ENCODE measurements around the gene MATK.

The MATK gene

GRCh38 chr19:3738477-3739220 lies 47.5 kb downstream of the MATK start:
- H3K9me3 ChIP-seq (ENCODE audit: control insufficient read depth in 5 of 5, low read length in 5 of 5): peaks cover 0 to 3% (median 0%) of the 10 kb centered on the region in 5 donors
- no peaks in the 10 kb centered on the region for H3K36me3 ChIP-seq (ENCODE audit: control insufficient read depth in 5 of 5, insufficient read depth in 5 of 5, low read length in 5 of 5)
- H3K27me3 ChIP-seq (ENCODE audit: control insufficient read depth in 5 of 5, insufficient read depth in 4 of 5, low read length in 5 of 5): peaks cover 0 to 24% (median 9%) of the 10 kb centered on the region in 5 donors
- no peaks in the 10 kb centered on the region for H3K4me1 ChIP-seq (ENCODE audit: control insufficient read depth in 5 of 5, insufficient read depth in 5 of 5, low read length in 5 of 5)
- no peak overlapping the region for H3K27ac ChIP-seq (ENCODE audit: low read depth, low read length)
- no peak overlapping the region for H3K4me3 ChIP-seq (ENCODE audit: low read depth in 1 of 5, low read length in 5 of 5)
- H3K9ac ChIP-seq (ENCODE audit: low read length in 5 of 5): no peak overlapping the region

DNA sequence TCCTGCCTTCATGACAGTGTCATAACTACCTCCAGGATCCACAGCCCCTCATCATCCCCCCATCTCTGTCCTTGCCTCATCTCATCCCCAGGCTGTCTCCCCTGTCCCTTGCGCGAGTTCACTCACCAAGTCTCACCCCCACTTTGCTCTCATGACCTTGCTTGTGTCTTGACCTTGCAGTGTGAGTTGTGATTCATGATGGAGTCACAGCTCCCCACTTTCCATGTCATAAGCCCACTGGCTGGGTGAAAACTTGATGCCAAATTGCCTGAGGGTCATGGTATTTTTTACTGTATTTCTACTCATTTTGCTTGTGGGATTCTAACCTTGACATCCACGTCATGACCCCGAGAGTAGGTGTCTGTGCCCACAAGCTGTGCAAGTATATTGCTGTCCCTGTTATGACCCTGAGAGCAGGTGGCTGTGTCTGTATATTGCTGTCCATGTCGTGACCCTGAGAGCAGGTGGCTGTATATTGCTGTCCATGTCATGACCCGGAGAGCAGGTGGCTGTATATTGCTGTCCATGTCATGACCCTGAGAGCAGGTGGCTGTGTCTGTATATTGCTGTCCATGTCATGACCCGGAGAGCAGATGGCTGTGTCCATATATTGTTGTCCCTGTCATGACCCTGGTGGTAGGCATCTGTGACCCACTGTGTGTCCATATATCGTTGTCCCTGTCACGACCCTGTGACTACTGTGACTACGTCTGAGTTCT lies 48.5 kb downstream of the MATK start:
- Histone ChIP-seq H3K4me1 (ENCODE audit: control insufficient read depth in 5 of 5, insufficient read depth in 5 of 5, low read length in 5 of 5) (no peaks in the 10 kb centered on the region), H3K27ac (ENCODE audit: low read depth, low read length) (no peak overlapping the region), H3K9ac (ENCODE audit: low read length in 5 of 5) (no peak overlapping the region), H3K36me3 (ENCODE audit: control insufficient read depth in 5 of 5, insufficient read depth in 5 of 5, low read length in 5 of 5) (no peaks in the 10 kb centered on the region), H3K27me3 (ENCODE audit: control insufficient read depth in 5 of 5, insufficient read depth in 4 of 5, low read length in 5 of 5) (peaks cover 0 to 24% (median 9%) of the 10 kb centered on the region in 5 donors), H3K4me3 (ENCODE audit: low read depth in 1 of 5, low read length in 5 of 5) (no peak overlapping the region), H3K9me3 (ENCODE audit: control insufficient read depth in 5 of 5, low read length in 5 of 5) (no peaks in the 10 kb centered on the region)

DNA sequence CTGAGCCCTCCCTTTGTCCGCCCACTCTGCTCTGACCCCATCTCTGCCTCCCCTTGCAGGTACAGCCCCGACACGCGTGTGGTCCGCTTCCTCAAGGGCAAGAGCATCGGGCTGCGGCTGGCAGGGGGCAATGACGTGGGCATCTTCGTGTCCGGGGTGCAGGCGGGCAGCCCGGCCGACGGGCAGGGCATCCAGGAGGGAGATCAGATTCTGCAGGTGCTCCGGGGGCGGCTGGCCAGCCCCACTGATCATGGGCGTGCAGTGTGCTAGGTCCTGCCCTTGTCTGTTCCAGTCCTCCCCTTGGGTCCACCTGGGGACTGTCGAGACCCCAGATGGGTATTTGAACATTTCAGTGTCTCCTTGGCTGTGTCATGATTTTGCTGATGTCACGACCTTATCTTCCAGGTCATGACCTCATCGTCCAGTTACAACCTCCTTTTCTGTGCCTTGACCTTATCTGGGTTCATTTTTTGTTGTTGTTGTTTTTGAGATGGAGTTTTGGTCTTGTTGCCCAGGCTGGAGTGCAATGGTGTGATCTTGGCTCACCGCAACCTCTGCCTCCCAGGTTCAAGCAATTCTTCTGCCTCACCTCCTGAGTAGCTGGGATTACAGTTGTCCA lies 50.0 kb downstream of the MATK start:
- Histone ChIP-seq H3K27me3 (ENCODE audit: control insufficient read depth in 5 of 5, insufficient read depth in 4 of 5, low read length in 5 of 5) (peaks cover 0 to 24% (median 9%) of the 10 kb centered on the region in 5 donors), H3K4me1 (ENCODE audit: control insufficient read depth in 5 of 5, insufficient read depth in 5 of 5, low read length in 5 of 5) (no peaks in the 10 kb centered on the region), H3K9me3 (ENCODE audit: control insufficient read depth in 5 of 5, low read length in 5 of 5) (no peaks in the 10 kb centered on the region), H3K4me3 (ENCODE audit: low read depth in 1 of 5, low read length in 5 of 5) (no peak overlapping the region), H3K36me3 (ENCODE audit: control insufficient read depth in 5 of 5, insufficient read depth in 5 of 5, low read length in 5 of 5) (no peaks in the 10 kb centered on the region), H3K9ac (ENCODE audit: low read length in 5 of 5) (no peak overlapping the region), H3K27ac (ENCODE audit: low read depth, low read length) (no peak overlapping the region)

GRCh38 chr19:3734310-3734600 lies 51.9 kb downstream of the MATK start:
- H3K4me1 ChIP-seq (ENCODE audit: control insufficient read depth in 5 of 5, insufficient read depth in 5 of 5, low read length in 5 of 5): no peaks in the 10 kb centered on the region

DNA sequence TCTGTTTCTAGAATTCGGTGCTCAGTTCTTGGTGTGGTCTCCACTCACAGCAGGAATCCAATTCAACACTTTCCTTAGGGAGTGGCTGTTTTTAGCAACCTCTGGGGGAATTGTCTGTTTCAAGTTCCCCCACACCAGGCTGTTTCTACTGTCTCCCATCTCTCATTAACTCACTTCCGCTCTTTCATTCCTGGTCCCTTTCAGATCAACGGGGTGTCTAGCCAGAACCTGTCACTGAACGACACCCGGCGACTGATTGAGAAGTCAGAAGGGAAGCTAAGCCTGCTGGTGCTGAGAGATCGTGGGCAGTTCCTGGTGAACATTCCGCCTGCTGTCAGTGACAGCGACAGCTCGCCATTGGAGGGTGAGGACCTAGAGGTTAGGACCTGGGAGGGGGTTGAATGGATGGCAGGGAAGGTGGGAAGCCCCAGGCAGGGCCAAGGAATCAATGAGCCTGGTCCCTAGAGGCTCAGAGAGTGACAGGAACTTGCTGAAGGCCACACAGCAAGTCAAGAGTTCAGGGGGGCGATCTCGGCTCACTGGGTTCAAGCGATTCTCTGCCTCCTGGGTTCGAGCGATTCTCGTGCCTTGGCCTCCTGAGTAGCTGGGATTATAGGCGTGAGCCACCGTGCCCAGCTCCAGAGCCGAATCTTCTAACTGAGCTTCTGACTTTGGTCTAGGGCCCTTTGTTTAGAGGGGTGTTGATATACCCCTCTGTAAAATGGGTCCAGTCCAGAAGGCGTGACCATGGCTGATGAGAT lies 52.5 kb downstream of the MATK start:
- Histone ChIP-seq H3K36me3 (ENCODE audit: control insufficient read depth in 5 of 5, insufficient read depth in 5 of 5, low read length in 5 of 5) (no peaks in the 10 kb centered on the region), H3K4me1 (ENCODE audit: control insufficient read depth in 5 of 5, insufficient read depth in 5 of 5, low read length in 5 of 5) (no peaks in the 10 kb centered on the region), H3K27me3 (ENCODE audit: control insufficient read depth in 5 of 5, insufficient read depth in 4 of 5, low read length in 5 of 5) (peaks cover 0 to 24% (median 8%) of the 10 kb centered on the region in 5 donors), H3K9ac (ENCODE audit: low read length in 5 of 5) (no peak overlapping the region), H3K4me3 (ENCODE audit: low read depth in 1 of 5, low read length in 5 of 5) (no peak overlapping the region), H3K9me3 (ENCODE audit: control insufficient read depth in 5 of 5, low read length in 5 of 5) (peaks cover 0 to 3% (median 0%) of the 10 kb centered on the region in 5 donors), H3K27ac (ENCODE audit: low read depth, low read length) (no peak overlapping the region)

More at GRCh38 chr19:3734310-3734600, 51.9 kb downstream of the MATK start:
- no peaks in the 10 kb centered on the region for H3K9me3 ChIP-seq (ENCODE audit: control insufficient read depth in 5 of 5, low read length in 5 of 5)
- H3K9ac ChIP-seq (ENCODE audit: low read length in 5 of 5): no peak overlapping the region
- peaks cover 0 to 24% (median 9%) of the 10 kb centered on the region in 5 donors for H3K27me3 ChIP-seq (ENCODE audit: control insufficient read depth in 5 of 5, insufficient read depth in 4 of 5, low read length in 5 of 5)
- H3K36me3 ChIP-seq (ENCODE audit: control insufficient read depth in 5 of 5, insufficient read depth in 5 of 5, low read length in 5 of 5): no peaks in the 10 kb centered on the region
- no peak overlapping the region for H3K4me3 ChIP-seq (ENCODE audit: low read depth in 1 of 5, low read length in 5 of 5)
- H3K27ac ChIP-seq (ENCODE audit: low read depth, low read length): no peak overlapping the region

DNA sequence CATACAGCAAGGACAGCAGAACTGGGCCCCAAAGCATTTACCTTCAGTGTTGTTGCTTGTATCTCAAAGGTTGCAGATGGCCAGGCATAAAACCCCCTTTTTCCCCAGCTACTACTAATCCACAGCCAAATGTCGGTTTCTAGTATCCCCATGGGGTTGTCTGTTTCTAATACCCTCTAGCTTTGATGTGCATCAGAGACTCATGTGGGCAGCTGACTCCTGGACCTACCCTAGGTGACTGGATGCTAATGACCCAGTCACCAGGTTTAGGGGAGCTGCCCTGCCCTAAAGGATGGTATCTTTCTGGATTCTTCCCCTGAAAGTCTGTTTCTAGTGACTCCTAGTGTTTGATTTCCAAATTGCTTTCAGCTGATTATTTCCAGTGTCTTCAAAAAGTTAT lies 54.1 kb downstream of the MATK start:
- no peak overlapping the region for H3K4me3 ChIP-seq (ENCODE audit: low read depth in 1 of 5, low read length in 5 of 5)
- no peak overlapping the region for H3K27ac ChIP-seq (ENCODE audit: low read depth, low read length)
- H3K9ac ChIP-seq (ENCODE audit: low read length in 5 of 5): no peak overlapping the region
- H3K9me3 ChIP-seq (ENCODE audit: control insufficient read depth in 5 of 5, low read length in 5 of 5): peaks cover 0 to 3% (median 0%) of the 10 kb centered on the region in 5 donors
- H3K27me3 ChIP-seq (ENCODE audit: control insufficient read depth in 5 of 5, insufficient read depth in 4 of 5, low read length in 5 of 5): peaks cover 0 to 13% (median 5%) of the 10 kb centered on the region in 5 donors
- no peaks in the 10 kb centered on the region for H3K36me3 ChIP-seq (ENCODE audit: control insufficient read depth in 5 of 5, insufficient read depth in 5 of 5, low read length in 5 of 5)
- no peaks in the 10 kb centered on the region for H3K4me1 ChIP-seq (ENCODE audit: control insufficient read depth in 5 of 5, insufficient read depth in 5 of 5, low read length in 5 of 5)

DNA sequence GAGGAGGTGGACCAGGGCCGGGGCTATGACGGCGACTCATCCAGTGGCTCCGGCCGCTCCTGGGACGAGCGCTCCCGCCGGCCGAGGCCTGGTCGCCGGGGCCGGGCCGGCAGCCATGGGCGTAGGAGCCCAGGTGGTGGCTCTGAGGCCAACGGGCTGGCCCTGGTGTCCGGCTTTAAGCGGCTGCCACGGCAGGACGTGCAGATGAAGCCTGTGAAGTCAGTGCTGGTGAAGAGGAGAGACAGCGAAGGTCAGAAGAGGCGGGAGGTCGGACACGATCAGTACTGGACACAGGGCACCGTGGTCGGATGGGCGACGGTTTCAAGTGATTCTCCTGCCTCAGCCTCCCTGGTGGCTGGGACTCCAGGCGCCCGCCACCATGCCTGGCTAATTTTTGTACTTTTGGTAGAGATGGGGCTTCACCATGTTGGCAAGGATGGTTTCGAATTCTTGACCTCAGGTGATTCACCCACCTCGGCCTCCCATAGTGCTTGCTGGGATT lies 55.7 kb downstream of the MATK start:
- Histone ChIP-seq H3K4me3 (ENCODE audit: low read depth in 1 of 5, low read length in 5 of 5) (no peak overlapping the region), H3K27me3 (ENCODE audit: control insufficient read depth in 5 of 5, insufficient read depth in 4 of 5, low read length in 5 of 5) (peaks cover 0 to 5% (median 1%) of the 10 kb centered on the region in 5 donors), H3K27ac (ENCODE audit: low read depth, low read length) (no peak overlapping the region), H3K9ac (ENCODE audit: low read length in 5 of 5) (no peak overlapping the region), H3K4me1 (ENCODE audit: control insufficient read depth in 5 of 5, insufficient read depth in 5 of 5, low read length in 5 of 5) (no peaks in the 10 kb centered on the region), H3K9me3 (ENCODE audit: control insufficient read depth in 5 of 5, low read length in 5 of 5) (peaks cover 0 to 3% (median 0%) of the 10 kb centered on the region in 5 donors), H3K36me3 (ENCODE audit: control insufficient read depth in 5 of 5, insufficient read depth in 5 of 5, low read length in 5 of 5) (no peaks in the 10 kb centered on the region)
